HG03064 (cell line): ENCODE measurements around the gene FAM13A.
"Not testable (repeated sequence)": the region's sequence is repeated elsewhere in the genome, so short reads cannot be mapped to it uniquely, and the experiment has no call there.

ENCODE experiments used
- ATAC-seq: cut with Tn5 transposase; IDR thresholded peaks from one replicate; pipeline ENCODE4 v1.9.1; 2021; ENCODE audit warnings: low read depth; ENCODE audit not compliant: unreplicated experiment

The FAM13A gene

DNA sequence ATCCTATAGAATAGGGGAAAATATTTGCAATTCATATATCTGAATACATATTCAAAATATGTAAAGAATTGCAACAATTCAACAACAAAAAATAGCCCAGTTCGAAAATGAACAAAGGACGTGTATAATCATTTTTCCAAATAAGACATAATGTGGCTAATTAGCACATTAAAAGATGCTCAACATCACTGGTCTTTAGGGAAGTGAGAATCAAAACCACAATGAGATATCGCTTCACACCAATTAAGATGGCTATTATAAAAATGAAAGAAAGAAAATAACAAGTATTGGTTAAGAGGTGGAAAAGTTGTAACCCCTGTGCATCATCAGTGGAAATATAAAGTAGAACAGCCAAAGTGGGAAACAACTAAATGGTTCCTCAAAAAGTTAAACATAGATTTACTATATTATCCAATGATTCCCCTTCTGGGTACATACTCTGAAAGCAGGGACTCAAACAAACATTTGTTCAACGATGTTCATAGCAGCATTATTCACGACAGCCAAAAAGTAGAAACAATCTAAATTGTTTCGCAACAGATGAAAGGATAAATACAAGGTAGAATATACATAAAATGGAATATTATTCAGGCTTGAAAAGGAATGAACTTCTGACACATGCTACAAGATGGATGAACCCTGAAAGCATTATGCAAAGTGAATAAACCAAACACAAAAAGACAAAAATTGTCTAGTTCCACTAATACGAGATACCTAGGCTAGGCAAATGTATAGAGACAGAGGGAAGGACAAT is 12.7 kb downstream of the FAM13A start:
- ATAC-seq = no peak

DNA sequence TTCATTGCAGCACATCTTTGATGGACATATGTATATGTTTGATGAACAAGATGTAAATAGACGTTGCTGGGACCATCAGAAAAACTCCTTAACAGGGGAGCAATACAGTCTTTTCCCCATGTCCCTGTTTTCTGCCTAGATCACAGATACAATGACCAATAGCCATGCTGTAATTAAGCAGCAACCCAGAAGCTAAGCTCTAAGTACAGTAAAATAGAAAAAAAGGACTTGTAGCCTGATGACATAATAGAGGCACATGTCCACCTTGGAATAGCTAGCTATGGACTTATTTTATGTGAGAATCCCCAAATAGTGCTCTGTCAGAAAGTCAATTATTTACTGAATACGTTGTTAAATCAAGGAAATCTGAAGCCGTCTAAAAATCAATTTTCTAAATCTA is 14.9 kb downstream of the FAM13A start:
- no peak for ATAC-seq

DNA sequence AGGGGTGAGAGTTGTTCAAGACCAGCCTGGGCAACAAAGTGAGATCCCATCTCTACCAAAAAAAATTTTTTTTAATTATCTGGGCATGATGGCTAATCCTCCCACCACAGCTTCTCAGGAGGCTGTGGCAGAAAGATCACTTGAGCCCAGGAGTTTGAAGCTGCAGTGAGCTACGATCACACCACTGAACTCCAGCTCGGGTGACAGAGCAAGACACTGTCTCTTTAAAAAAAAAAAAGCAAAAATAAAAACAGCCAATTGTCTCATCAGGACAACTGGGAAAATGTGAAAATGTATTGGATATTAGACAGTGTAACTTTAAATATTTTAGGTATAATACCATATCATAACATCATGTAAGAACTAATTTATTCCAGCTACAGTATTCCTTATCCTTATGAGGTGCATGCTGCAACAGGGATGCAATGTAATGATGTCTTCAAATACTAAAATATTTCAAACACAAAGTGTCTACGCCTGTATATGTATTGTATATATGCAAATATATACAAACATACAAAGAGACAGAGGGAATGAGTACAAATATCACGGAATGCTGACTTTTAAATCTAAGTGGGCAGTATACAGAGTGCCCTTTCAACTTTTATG is 17.2 kb downstream of the FAM13A start:
- no peak for ATAC-seq

DNA sequence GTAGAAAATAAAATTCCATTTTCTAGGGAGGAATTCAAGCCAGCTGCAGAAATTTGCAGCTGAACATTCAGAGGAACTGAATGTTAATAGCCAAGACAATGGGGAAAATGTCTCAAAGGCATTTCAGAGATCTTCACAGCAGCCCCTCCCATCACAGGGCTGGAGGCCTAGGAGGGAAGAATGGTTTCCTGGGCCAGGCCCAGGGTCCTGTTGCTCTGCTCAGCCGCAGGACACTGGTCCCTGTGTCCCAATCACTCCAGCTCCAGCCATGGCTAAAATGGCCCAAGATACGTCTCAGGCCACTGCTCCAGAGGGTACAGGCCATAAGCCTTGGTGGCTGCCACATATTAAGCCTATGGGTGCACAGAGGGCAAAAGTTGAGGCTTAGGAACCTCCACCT is 20.4 kb downstream of the FAM13A start:
- ATAC-seq = no peak

DNA sequence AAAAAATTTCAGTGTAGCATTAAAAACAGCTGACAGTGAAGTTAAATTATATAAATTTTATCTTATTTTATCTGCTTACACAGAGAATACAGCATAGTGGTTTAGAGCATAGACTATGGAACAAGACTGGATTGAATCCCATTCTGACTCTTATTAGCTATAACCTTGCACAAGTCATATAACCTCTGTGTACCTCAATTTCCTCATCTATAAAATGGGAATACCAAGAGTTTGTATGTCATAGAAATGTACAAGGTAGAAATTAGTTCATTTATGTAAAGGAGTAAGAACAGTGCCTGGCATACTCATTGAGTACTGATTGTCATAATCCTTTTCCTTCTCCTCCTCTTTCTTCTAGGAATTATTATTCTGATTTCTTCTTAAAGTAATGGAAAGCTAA is 25.7 kb downstream of the FAM13A start:
- no peak for ATAC-seq

DNA sequence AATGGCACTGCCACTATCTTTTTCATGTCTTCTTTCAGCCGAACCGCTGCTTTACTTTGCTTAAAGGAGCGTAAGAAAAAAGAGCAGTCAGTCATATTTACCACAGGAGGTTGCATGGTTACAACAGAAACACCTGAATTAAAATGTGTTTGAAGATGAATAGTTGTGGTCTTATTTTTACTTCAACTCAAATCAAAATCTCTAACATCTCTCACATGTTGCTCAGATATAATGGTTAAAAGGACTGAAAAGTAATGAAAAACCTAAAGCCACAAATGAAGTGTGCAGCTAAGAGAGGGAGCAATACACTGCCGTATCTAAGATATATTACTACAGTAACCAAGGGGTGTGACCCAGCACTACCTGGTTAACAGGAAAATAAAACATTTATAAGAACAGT is 27.4 kb downstream of the FAM13A start:
- no peak for ATAC-seq

DNA sequence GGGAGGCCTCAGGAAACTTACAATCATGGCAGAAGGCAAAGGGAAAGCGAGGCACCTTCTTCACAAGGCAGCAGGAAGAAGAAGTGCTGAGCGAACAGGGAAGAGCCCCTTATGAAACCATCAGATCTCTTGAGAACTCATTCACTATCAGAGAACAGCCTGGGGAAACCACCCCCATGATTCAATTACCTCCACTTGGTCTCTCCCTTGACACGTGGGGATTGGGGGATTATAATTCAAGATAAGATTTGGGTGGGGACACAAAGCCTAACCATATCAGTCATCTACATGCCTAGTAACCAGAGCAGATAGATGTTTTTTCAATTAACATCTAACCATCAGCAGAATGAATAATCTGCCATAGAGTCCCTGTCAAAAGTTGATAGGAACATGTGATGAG is 30.4 kb downstream of the FAM13A start:
- no peak for ATAC-seq

DNA sequence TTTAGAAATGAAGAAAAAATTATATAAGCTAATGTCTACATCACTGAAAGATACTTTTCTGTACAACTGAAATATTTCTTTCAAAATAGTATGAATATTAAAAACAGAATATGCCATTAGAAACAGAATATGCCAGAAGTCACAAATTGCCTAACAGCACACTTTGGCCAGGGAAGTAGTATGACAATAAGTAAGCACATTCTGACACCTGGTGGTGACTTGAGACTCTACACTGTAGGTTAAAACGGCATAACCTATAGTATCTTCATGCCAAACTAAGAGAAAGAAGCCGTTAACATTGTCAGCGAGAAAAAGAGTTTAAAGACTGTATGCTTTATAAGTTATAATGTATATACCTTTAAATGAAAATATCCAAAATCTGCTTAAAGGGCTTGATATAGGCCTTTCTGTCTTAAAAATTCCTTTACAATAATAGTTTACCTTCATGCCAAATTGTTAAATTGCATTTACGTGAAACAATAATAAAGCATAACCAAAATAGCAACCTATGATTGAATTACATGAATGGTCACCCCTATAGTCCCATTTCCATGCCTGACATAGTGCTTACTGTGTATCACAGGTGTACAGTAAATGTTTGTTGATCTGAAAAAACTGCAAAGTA is 32.8 kb downstream of the FAM13A start:
- ATAC-seq = peak; percentile 95

DNA sequence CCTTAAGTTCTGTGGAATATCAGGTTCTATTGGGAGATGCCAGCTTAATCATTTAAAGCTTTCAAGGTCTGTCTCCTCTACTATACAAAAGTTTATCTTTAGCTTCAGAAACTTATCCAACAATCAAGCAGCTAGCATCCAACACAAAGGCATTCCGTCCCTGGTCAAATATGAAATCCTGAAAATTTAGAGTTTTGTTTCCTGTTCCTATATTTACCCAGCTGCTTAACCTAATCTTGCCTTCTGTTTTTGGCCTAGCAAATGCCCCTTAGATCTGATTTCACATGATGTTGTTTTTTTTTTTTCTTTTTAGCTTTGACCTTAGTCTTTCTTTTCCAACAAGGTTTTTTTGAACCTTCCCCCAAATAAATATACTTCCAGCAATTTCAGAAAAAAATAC is 33.8 kb downstream of the FAM13A start:
- no peak for ATAC-seq

DNA sequence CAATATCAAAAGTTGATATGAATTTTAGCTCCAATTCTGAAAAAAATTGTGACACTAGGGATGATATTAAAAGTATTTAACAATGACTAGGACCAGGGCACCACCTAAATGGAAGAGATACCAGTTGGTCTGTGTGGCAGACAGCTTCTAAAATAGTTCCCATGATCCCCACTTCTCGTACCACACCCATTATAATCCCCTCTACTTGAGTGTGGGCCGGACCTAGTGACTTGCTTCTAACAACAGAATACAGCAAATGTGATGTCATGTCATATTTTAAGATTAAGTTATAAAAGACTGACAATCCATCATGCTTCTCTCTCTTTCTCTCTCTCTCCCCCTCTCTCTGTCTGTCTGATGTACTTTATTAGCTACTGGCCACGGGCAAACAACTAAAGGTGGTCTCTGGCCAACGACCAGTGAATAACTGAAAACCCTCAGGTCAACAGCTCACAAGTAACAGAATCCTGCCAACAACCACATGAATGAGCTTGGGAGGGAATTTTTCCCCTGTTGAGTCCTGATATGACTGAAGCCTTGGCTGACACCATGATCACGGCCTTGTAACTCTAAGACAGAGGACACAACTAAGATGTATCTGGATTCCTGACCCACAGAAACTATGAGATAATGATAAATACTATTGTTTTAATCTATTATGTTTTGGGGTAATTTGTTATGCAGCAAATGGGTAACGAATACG is 34.4 kb downstream of the FAM13A start:
- ATAC-seq = no peak

DNA sequence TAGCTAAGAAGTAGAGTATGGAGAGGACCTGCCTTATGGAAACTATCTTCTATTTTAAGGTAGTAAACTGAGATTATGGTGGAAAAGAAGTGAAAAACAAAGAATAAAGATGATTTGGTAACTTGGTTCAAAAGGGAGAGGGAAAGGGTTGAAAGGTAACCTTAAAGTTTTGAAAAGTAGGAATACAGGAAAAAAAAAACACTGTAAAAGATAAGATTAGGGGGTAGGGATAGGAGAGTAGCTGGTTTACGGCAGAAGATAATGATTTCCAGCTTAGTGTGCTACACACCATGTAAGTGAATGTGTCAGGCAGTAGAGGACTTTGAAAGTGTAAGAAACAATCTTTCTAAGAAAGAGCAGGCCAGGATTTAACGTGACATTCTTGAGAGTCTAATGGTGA is 35.3 kb downstream of the FAM13A start:
- no peak for ATAC-seq

DNA sequence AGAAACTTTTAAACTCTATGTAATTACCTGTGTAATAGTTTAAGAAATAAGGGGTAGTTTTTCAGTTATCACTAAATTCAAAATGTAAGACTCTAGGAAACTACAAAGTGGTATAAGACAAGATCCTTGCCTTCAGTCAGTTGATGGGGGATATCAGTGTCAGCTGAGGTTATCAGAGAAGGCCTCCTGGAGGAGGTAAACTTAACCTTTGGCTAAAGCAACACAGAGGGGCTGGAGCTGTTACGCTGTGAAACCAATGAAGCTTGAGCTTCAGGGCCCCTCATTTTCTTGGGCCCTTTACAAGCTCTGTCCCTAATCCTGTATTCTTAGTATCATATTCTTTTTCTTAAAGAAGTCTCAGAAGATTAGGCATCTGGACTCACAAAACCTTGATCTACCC is 35.9 kb downstream of the FAM13A start:
- no peak for ATAC-seq

DNA sequence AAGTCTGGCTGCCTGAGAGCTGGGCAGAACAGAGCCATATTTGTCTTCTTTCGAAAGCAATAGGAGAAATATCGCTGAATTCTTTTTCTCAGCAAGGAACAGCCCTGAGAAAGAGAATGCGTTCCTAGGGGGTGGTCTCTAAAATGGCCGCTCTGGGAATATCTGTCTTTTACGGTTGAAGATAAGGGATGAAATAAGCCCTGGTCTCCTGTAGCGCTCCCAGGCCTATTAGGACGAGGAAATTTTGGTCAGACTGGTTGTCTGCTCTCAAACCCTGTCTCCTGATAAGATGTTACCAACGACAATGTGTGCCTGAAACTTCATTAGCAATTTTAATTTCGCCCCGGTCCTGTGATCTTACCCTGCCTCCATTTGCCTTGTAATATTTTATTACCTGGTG is 42.1 kb downstream of the FAM13A start:
- not testable (repeated sequence) for ATAC-seq

DNA sequence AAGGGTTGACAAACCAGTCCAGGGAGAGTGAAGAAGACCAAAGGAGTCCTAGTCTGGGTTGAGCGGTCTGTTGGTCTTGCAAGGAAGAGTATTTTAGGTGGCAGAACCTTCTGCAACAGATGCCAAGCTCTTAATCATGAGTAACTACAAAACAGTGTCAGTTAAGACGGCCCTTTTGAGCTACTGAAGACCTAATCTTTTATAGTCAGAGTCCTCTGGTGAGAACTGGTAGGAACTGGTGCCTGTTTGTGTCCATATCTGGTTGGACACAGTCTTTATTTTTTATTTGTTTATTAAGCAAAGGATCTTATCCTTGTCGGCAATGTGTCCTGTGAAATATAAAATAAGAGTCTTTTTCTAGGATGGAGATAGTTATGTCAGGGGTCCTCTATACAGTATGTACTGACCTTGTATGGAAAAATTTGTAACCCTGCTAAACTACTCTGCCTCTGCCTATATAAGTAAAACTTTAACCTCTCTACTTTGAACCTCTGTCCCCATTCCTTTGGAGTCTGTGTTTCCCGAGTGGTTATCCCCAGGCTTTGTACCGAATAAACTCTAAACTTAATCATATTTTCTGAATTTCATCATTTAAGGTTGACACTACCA is 47.1 kb downstream of the FAM13A start:
- ATAC-seq = no peak

DNA sequence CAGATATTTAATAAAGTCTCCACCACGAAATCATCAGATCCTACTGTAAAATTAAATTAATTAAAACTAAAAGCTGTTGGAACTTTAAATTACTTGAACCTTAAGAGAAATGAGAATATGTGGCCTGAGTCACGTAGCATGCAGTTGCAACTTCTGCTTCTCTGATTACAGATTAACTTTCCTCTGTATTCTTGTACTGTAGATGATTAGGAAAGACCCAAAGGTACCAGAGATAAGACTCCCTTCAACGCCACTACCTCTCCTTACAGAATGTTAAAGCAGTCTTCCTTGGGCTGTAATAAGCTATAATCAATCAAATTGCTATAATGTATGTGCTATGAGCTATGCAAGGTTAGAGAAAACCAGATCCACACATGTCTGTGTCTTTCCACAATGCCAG is 47.9 kb downstream of the FAM13A start:
- peak; percentile 83 for ATAC-seq

DNA sequence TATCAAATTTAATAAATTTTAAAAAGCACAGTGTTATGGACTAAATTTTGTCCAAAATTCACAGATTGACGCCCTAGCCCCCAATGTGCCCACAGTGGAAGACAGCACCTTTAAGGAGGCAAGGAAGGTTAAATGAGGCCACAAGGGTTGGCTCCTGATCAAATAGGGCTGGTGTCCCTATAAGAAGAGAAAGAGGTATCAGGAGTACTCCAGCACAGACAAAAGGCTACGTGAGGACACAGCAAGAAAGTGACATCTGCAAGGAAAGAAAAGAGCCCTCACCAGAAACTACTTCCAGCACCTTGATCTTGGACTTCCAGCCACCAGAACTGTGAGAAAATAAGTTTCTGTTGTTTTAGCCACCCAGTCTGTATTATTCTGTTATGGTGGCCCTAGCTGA is 48.8 kb downstream of the FAM13A start:
- ATAC-seq = no peak

DNA sequence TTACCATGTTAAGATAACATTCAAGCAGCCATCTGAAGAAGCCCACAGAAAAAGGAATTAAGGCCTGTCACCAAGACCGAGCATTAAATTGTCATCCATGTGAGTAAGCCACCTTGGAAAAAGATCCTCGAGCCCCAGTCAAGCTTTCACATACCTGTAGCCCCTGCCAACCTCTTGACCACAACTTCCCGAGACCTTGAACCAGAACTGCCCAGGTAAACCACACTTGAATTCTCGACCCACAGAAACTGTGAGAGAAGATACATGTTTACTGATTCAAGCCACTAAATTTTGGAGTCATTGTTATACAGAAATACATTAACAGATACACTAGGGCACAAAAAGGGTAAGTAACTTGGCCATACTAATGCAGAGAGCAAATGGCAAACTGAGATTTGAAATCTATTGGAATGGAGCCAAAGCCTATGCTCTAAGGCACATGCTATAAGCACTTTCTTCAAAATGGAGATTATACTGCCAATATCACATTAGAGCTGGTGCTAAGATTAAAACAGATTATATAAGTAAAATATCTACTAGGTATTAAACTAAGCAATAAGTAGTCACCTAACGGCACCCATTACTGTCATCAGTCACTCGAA is 49.5 kb downstream of the FAM13A start:
- ATAC-seq = no peak

DNA sequence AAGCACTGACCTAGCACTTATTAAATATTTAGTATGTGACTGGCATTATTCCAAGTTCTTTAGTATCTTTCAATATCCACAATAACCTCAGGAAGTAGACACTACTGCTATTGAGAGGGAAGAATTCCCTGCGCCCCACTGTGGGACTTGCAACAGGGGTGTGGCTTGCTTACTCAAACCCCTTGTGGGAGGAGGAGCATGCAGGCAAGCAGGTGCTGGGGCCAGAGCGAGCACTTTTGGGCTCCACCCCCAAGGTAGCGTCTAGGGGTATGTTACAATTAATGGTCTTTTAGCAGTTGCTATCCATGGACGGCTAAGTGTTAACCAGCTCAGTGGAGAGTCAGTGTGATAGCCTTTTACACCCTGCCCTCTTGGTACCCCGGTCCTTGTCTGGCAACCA is 50.7 kb downstream of the FAM13A start:
- no peak for ATAC-seq

DNA sequence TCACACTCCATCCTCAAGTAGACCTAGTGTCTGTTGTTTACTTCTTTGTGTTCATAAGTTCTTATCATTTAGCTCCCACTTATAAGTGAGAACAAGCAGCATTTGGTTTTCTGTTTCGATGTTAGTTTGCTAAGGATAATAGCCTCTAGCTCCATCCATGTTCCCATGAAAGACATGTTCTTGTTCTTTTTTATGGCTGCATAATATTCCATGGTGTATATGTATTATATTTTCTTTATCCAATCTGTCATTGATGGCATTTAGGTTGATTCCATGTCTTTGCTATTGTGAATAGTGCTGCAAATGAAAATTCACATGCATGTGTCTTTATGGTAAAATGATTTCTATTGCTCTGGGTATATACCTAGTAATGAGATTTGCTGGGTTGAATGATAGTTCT is 51.9 kb downstream of the FAM13A start:
- ATAC-seq = not testable (repeated sequence)

DNA sequence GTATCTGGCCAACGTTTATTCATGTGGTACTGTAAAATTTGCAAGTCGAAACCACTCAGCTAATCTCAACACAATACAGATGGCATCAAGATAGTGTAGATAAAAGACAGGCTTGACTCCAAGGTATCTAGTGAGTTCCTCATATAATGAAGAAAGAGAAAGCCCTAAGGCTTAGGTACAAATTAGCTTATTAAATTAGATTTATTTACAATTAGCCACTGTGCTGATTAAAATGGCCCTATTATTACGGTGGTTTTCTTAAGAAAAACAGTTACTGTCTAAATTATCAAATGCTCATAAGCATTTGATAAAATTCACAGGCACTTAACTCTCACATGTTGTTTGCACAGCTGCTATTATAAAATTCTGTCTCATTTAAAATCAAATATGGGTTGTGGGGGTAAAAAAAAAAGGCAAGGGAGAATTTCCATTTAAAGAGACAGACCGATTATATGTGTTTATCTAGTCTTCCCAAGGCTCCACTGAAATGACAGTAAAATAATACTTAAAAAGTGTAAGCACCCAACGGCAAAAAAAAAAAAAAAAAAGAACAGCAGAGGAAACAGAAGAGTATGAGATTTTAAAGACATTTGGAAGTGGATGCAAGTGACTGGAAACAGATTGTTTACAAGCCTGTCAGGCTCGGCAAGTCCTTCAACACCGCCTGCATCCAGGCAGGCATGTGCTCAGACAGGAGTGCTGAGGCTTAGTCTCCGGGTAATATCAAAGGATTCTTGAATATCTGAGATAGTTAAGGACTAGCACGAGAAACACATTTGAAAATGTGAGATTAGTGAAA is 55.1 kb downstream of the FAM13A start:
- ATAC-seq = no peak
